ENCODE data around the gene BZW2.

Gene BZW2

GRCh38 chr7:16747102-16747501 lies 101.1 kb downstream of the BZW2 start:
- TF ChIP-seq POLR2AphosphoS5 (IDR thresholded peaks at IDR 0.05; ENCODE audit: borderline replicate concordance, low read depth, low read length) (no peak), EZH2 (IDR thresholded peaks at IDR 0.05) (no peak), FOXP2 (optimal IDR thresholded peaks at IDR 0.05; ENCODE audit: control extremely low read depth, extremely low read length, insufficient read depth) (no peak)
- Histone ChIP-seq H3K9me3 (ENCODE audit: low read depth, low read length) (no peaks in the 10 kb centered on the region), H3K27ac (no peak overlapping the region), H3K9ac (ENCODE audit: insufficient read length) (no peak overlapping the region), H3K36me3 (ENCODE audit: insufficient read depth, low read length) (no peaks in the 10 kb centered on the region), H3K4me3 (no peak overlapping the region)
- no peak for DNase-seq (ENCODE audit: low read depth, low spot score)

GRCh38 chr7:16753102-16753931 lies 107.3 kb downstream of the BZW2 start, which contains the start of gene TSPAN13:
TSS of gene TSPAN13 (plus strand) at chr7:16753755. CDS start at chr7:16753968, 213 bp downstream.
- Histone ChIP-seq H3K36me3 (ENCODE audit: insufficient read depth, low read length) (no peaks in the 10 kb centered on the region), H3K27ac (no peak within 1 kb of the TSS), H3K9ac (ENCODE audit: insufficient read length) (peak within 1 kb of the TSS; percentile 53), H3K9me3 (ENCODE audit: low read depth, low read length) (no peaks in the 10 kb centered on the region), H3K4me3 (peak within 1 kb of the TSS; percentile 94)
- DNase-seq (ENCODE audit: low read depth, low spot score): no peak
- TF ChIP-seq POLR2AphosphoS5 (IDR thresholded peaks at IDR 0.05; ENCODE audit: borderline replicate concordance, low read depth, low read length): no peak
- no peak for TF ChIP-seq EZH2 (IDR thresholded peaks at IDR 0.05)
- no peak for TF ChIP-seq FOXP2 (optimal IDR thresholded peaks at IDR 0.05; ENCODE audit: control extremely low read depth, extremely low read length, insufficient read depth)

- peak overlapping the region; percentile 94 for H3K4me3 ChIP-seq
- no peak for DNase-seq (ENCODE audit: low read depth, low spot score)
- TF ChIP-seq FOXP2 (optimal IDR thresholded peaks at IDR 0.05; ENCODE audit: control extremely low read depth, extremely low read length, insufficient read depth): no peak
- no peak for TF ChIP-seq EZH2 (IDR thresholded peaks at IDR 0.05)
- no peak for TF ChIP-seq POLR2AphosphoS5 (IDR thresholded peaks at IDR 0.05; ENCODE audit: borderline replicate concordance, low read depth, low read length)
- no peaks in the 10 kb centered on the region for H3K36me3 ChIP-seq (ENCODE audit: insufficient read depth, low read length)
- H3K9ac ChIP-seq (ENCODE audit: insufficient read length): peak overlapping the region; percentile 53
- H3K27ac ChIP-seq: no peak overlapping the region
- H3K9me3 ChIP-seq (ENCODE audit: low read depth, low read length): no peaks in the 10 kb centered on the region
Observed at GRCh38 chr7:16753932-16754855, 108.2 kb downstream of the BZW2 start.

GRCh38 chr7:16754856-16755317 lies 108.9 kb downstream of the BZW2 start:
- Histone ChIP-seq H3K9ac (ENCODE audit: insufficient read length) (peak overlapping the region; percentile 53), H3K27ac (no peak overlapping the region), H3K4me3 (peak overlapping the region; percentile 94), H3K9me3 (ENCODE audit: low read depth, low read length) (no peaks in the 10 kb centered on the region), H3K36me3 (ENCODE audit: insufficient read depth, low read length) (no peaks in the 10 kb centered on the region)
- TF ChIP-seq FOXP2 (optimal IDR thresholded peaks at IDR 0.05; ENCODE audit: control extremely low read depth, extremely low read length, insufficient read depth) (no peak), POLR2AphosphoS5 (IDR thresholded peaks at IDR 0.05; ENCODE audit: borderline replicate concordance, low read depth, low read length) (no peak), EZH2 (IDR thresholded peaks at IDR 0.05) (no peak)
- DNase-seq (ENCODE audit: low read depth, low spot score): no peak

- TF ChIP-seq EZH2 (IDR thresholded peaks at IDR 0.05): no peak
- no peak for TF ChIP-seq POLR2AphosphoS5 (IDR thresholded peaks at IDR 0.05; ENCODE audit: borderline replicate concordance, low read depth, low read length)
- no peak for TF ChIP-seq FOXP2 (optimal IDR thresholded peaks at IDR 0.05; ENCODE audit: control extremely low read depth, extremely low read length, insufficient read depth)
- H3K9ac ChIP-seq (ENCODE audit: insufficient read length): no peak overlapping the region
- no peak overlapping the region for H3K27ac ChIP-seq
- H3K4me3 ChIP-seq: peak overlapping the region; percentile 94
- H3K9me3 ChIP-seq (ENCODE audit: low read depth, low read length): no peaks in the 10 kb centered on the region
- DNase-seq (ENCODE audit: low read depth, low spot score): no peak
- H3K36me3 ChIP-seq (ENCODE audit: insufficient read depth, low read length): no peaks in the 10 kb centered on the region
Observed at GRCh38 chr7:16755397-16755796, 109.4 kb downstream of the BZW2 start.

All from SK-N-MC (cell line).